Nucleus accumbens (tissue), 56 donors: ENCODE data around the gene C10orf53.

Experiments used
- DNase-seq, 56 donors: peaks; one replicate each; lab custom pipeline; 2025; lab: John Stamatoyannopoulos, UW

Gene C10orf53, protein sequence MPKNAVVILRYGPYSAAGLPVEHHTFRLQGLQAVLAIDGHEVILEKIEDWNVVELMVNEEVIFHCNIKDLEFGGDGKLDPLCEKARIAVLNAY

GRCh38 chr10:49679480-49679893, at the start of gene C10orf53:
Gene C10orf53, plus strand, starts transcription at chr10:49679651. Its CDS starts 47 bp downstream, at chr10:49679698.
- DNase-seq: peak in 23 of 56 donors; percentile 3 to 62 (median 21)

GRCh38 chr10:49631975-49632374, 47.5 kb upstream of the C10orf53 start:
- DNase-seq: no peak

- no peak for DNase-seq
Measured at GRCh38 chr10:49632406-49633317, 46.8 kb upstream of the C10orf53 start.

- no peak for DNase-seq
Measured at GRCh38 chr10:49633327-49634068, 46.0 kb upstream of the C10orf53 start.

- no peak for DNase-seq
Measured at GRCh38 chr10:49634069-49634660, 45.3 kb upstream of the C10orf53 start.

GRCh38 chr10:49642311-49642710, 37.1 kb upstream of the C10orf53 start:
- no peak for DNase-seq

GRCh38 chr10:49643241-49644034, 36.0 kb upstream of the C10orf53 start:
- DNase-seq: no peak

GRCh38 chr10:49644035-49644646, 35.3 kb upstream of the C10orf53 start:
- no peak for DNase-seq

- no peak for DNase-seq
Measured at GRCh38 chr10:49645417-49645816, 34.0 kb upstream of the C10orf53 start.

- DNase-seq: no peak
Measured at GRCh38 chr10:49645871-49646870, 33.3 kb upstream of the C10orf53 start.

DNA sequence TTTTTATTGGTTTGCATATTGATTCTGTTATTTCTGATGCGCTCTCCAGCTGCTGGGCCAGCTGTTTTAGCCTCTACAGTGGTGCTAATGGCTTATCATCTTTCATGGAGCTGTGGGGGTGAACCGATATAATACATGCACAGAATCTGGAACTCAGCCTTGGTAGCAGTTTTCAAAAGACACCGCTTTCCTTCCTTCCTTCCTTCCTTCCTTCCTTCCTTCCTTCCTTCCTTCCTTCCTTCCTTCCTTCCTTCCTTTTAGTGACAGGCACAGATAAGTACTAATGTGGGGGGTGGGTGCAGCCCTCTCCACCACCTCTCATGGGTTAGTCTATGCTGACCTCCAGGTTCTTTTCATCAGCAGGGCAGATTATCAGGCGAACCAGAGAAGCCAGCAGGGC, 31.9 kb upstream of the C10orf53 start:
- DNase-seq: no peak

DNA sequence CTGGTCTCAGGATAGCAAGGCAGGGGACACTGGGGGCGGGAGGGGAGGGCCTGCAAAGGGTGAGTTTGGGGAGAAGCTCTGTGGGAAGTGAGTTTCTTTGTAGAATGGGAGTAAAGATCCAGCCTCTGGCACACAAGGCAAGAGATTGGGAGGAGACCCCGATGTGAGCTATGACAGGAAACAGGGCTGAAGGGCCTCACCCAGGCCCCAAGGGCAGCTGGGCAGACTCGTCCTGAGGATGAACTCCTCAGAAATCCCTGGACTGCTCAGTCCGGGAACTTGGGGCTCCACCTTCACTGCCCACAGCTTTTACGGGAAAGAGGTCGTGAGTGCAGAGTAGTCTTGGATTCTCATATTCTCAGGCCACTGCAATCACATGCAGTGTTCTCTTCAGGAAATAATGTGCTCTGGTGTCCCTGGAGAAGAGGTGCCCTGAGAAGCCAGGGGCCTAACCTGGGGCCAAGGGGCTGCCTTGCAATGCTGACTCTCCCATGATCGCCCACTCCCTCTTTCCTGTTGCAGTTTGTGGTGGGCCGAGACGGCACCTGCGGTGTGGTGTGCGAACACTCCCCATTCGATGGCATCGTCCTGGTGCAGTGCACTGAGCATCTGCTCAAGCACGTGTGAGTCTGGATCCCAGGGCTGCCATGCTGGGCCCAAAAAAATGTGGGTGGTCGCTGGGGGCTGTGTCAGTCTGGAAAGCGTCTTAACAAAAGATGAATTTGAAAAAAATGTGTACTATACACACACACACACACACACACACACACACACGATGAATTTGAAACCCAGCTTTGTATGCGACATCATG, 31.3 kb upstream of the C10orf53 start:
- no peak for DNase-seq

DNA sequence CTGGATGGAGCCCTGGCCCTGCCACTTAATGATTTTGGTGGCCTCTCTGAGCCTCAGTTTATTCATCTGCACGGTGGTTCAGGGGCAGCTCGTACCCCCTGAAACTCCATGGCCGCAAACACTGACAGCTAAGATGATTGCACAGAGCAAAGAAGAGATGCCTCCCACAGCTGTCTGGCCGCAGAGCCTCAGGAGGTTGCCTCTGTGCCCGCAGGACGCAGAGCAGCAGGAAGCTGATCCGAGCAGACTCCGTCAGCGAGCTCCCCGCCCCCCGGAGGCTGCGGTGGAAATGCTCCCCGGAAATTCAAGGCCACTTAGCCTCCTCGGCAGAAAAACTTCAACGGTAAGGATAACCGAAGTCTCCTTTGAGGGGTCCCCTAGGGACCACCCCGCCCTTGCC, 30.2 kb upstream of the C10orf53 start:
- no peak for DNase-seq

DNA sequence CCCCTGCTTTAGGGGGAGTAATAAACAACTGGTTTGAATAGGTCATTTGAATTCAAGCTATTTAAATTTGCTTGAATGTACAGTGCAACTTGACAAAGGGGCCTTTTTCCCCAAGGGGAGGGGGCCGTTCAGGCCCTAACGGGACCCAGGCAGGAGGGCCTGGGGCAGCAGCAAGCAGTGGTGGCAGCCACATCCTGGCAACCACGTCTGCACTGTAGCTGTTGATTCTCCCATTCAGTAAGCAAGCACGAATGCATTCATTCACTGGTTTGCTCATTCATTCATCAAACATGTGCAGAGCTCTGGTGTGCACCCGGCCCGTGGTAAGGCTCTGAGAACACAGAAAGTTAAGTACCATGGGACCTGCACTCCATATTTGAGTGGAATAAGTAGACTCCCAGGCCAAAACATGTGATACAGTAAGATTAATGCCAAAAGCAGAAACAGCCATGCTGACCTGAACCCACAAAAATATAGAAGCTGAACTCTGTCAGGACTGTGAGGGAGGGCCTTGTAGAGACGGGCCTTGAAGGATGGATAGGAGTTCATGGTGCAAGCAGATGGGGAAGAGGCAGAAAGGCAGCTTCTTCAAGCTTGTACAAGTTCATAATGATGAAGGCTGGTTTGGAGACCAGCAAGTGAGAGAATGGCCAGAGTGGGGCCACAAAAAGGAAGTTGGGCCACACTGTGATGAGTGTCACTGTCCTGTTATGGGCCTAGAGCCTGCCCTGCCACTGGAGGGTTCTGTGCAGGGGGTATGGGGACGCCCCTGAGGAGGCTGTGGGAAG, 29.3 kb upstream of the C10orf53 start:
- no peak for DNase-seq

GRCh38 chr10:49650724-49651034, 28.8 kb upstream of the C10orf53 start:
- DNase-seq: no peak

DNA sequence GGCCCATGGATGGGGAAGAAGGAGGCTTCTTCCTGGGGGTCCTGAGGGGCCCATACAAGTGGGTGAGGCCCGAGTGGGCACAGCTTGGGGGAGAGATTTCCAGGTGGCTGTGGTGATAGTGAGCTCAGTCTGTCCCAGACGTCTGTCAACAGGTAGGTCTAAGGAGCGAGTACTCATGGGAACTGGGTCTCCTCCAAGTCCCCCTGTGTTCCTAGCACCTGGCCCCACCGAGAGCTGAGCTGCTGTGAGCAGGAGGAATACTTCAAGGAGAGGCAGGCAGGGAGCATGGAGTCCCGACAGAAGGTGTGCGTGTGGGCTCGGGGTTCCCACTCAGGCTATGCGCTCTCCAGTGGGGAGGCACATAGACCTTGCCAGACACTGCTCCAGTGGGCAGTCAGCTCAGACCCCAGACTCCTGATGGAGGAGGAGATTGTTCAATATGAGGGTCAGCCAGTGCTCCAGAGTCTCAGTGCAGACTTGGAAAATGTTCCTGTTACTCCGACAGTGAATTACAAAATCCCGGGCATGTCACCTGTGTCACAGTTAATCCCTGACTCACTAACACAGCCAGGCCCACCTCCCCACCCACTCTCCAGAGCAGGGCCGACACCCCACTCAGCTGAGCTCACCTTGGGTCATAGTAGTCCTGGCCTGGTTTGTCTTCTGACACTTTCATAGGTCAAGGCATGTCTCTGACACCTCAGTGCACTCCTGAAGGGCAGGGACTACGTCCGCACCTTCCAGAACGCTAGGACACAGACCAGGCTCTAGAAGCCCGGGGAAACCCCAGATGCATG, 28.2 kb upstream of the C10orf53 start:
- no peak for DNase-seq
